HEK293 (cell line): Measurements from ENCODE around the gene TEDC2.
A peak's percentile ranks its signal among the peaks of the same experiment; 100 is the strongest.

Experiments
- BCL11B ChIP-seq: fragments of 450-650 bp; formaldehyde crosslinking; IDR thresholded peaks from 2 replicates; pipeline ENCODE4 v1.5.1; 2016; ENCODE audit warnings: low read depth, missing biosample characterization, missing genetic modification characterization
- HOXD13 ChIP-seq: sonication (generic); formaldehyde crosslinking; IDR thresholded peaks from 2 replicates; pipeline ENCODE4 v1.8.0; 2022; ENCODE audit warnings: missing genetic modification reagents, borderline replicate concordance
- INSM2 ChIP-seq: fragments of 450-650 bp; formaldehyde crosslinking; IDR thresholded peaks from 2 replicates; pipeline ENCODE4 v1.5.1; 2016; ENCODE audit warnings: missing biosample characterization, missing genetic modification characterization
- MEIS1 ChIP-seq: sonication (generic); formaldehyde crosslinking; IDR thresholded peaks from 2 replicates; pipeline ENCODE4 v1.8.1; 2022; ENCODE audit warnings: missing genetic modification reagents, mild to moderate bottlenecking, borderline replicate concordance
- PATZ1 ChIP-seq: fragments of 450-650 bp; formaldehyde crosslinking; IDR thresholded peaks from 2 replicates; pipeline ENCODE4 v1.5.1; 2016; ENCODE audit warnings: missing biosample characterization, missing genetic modification characterization
- PRDM1 ChIP-seq: fragments of 450-650 bp; formaldehyde crosslinking; IDR thresholded peaks from 2 replicates; pipeline ENCODE4; 2016; ENCODE audit warnings: missing biosample characterization, missing genetic modification characterization
- RBAK ChIP-seq: fragments of 450-650 bp; formaldehyde crosslinking; IDR thresholded peaks from 2 replicates; pipeline ENCODE4 v1.5.1; 2016; ENCODE audit warnings: missing biosample characterization, missing genetic modification characterization
- SCRT1 ChIP-seq: fragments of 450-650 bp; formaldehyde crosslinking; IDR thresholded peaks from 2 replicates; pipeline ENCODE4 v1.5.1; 2016; ENCODE audit warnings: missing biosample characterization, missing genetic modification characterization, borderline replicate concordance
- SP7 ChIP-seq: fragments of 450-650 bp; formaldehyde crosslinking; IDR thresholded peaks from 2 replicates; pipeline ENCODE4 v1.5.1; 2016; ENCODE audit warnings: missing biosample characterization, missing genetic modification characterization
- WT1 ChIP-seq: fragments of 450-650 bp; formaldehyde crosslinking; IDR thresholded peaks from 2 replicates; pipeline ENCODE4 v1.5.1; 2016; ENCODE audit warnings: missing biosample characterization, missing genetic modification characterization
- ZBTB21 ChIP-seq: fragments of 450-650 bp; formaldehyde crosslinking; IDR thresholded peaks from 2 replicates; pipeline ENCODE4 v1.5.1; 2017; ENCODE audit warnings: missing biosample characterization, missing genetic modification characterization
- ZBTB7A ChIP-seq: fragments of 450-650 bp; formaldehyde crosslinking; IDR thresholded peaks from 2 replicates; pipeline ENCODE4 v1.5.1; 2016; ENCODE audit warnings: low read depth, missing biosample characterization, missing genetic modification characterization
- ZNF121 ChIP-seq: fragments of 450-650 bp; formaldehyde crosslinking; IDR thresholded peaks from 2 replicates; pipeline ENCODE4 v1.5.1; 2016; ENCODE audit warnings: missing biosample characterization, missing genetic modification characterization
- ZNF132 ChIP-seq: fragments of 450-650 bp; formaldehyde crosslinking; IDR thresholded peaks from 2 replicates; pipeline ENCODE4 v1.5.1; 2017; ENCODE audit warnings: missing biosample characterization, missing genetic modification characterization, borderline replicate concordance
- ZNF324 ChIP-seq: fragments of 450-650 bp; formaldehyde crosslinking; IDR thresholded peaks from 2 replicates; pipeline ENCODE4 v1.5.1; 2016; ENCODE audit warnings: missing biosample characterization, missing genetic modification characterization
- ZNF521 ChIP-seq: fragments of 450-650 bp; formaldehyde crosslinking; IDR thresholded peaks from 2 replicates; pipeline ENCODE4 v1.5.1; 2017; ENCODE audit warnings: missing biosample characterization, mild to moderate bottlenecking, missing genetic modification characterization
- ZNF558 ChIP-seq: fragments of 450-650 bp; formaldehyde crosslinking; IDR thresholded peaks from 2 replicates; pipeline ENCODE4 v1.5.1; 2016; ENCODE audit warnings: missing biosample characterization, missing genetic modification characterization
- ZNF585B ChIP-seq: fragments of 450-650 bp; formaldehyde crosslinking; IDR thresholded peaks from 2 replicates; pipeline ENCODE4 v1.5.1; 2016; ENCODE audit warnings: missing biosample characterization, missing genetic modification characterization
- ZNF610 ChIP-seq: fragments of 450-650 bp; formaldehyde crosslinking; IDR thresholded peaks from 2 replicates; pipeline ENCODE4 v1.5.1; 2016; ENCODE audit warnings: missing biosample characterization, missing genetic modification characterization, borderline replicate concordance
- ZNF76 ChIP-seq: fragments of 450-650 bp; formaldehyde crosslinking; IDR thresholded peaks from 2 replicates; pipeline ENCODE4; 2016; ENCODE audit warnings: low read depth, missing biosample characterization, missing genetic modification characterization, borderline replicate concordance
- ZSCAN30 ChIP-seq: fragments of 450-650 bp; IDR thresholded peaks from 2 replicates; pipeline ENCODE4 v1.5.1; 2018; ENCODE audit warnings: missing biosample characterization, mild to moderate bottlenecking, missing genetic modification characterization, moderate library complexity
- TF ChIP-seq, protein P1 (sequence below): fragments of 450-650 bp; formaldehyde crosslinking; conservative IDR thresholded peaks from 2 replicates; pipeline ENCODE4 v1.5.1; 2016; ENCODE audit warnings: low read depth, missing biosample characterization, missing genetic modification characterization
- TF ChIP-seq, protein P2 (sequence below): IDR thresholded peaks from 2 replicates; pipeline ENCODE4 v1.6.1; 2011; ENCODE audit warnings: mild to moderate bottlenecking, low read depth, low read length, borderline replicate concordance
- TF ChIP-seq, protein P3 (sequence below): fragments of 450-650 bp; formaldehyde crosslinking; IDR thresholded peaks from 2 replicates; pipeline ENCODE4 v1.5.1; 2016; ENCODE audit warnings: missing biosample characterization, missing genetic modification characterization, low read depth

Gene TEDC2

DNA sequence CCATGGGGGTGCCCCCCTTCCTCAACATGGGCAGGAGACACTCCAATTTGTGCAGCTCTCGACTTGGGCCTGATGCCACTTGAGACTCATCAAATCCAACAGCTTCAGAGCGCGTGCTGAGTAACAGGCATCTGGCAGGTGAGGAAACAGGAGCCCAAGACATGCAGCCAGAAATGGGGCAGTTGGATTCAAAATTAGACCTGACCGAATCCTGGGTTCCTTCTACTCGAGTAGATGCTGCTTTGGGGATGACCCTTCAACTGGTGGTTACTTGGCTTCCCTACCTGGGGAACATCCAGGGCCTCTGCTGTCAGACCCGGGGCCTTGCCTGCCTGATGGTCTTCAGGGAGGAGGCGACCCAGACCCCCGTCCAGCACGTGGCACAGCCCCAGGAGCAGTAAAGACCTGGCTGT, 10.7 kb downstream of the TEDC2 start (continued):
- TF ChIP-seq ZNF132 = no peak
- TF ChIP-seq ZNF585B (tag by site-specific recombination) = no peak
- TF ChIP-seq ZNF610 = no peak
- TF ChIP-seq PRDM1 (tag by site-specific recombination) = no peak
- TF ChIP-seq SCRT1 = peak; percentile 63
- TF ChIP-seq ZSCAN30 (tag by site-specific recombination) = peak; percentile 28; the same call in 1 of the 2 replicates
- TF ChIP-seq SP7 = peak; percentile 53
- no peak for TF ChIP-seq RBAK (tag by site-specific recombination)
- TF ChIP-seq MEIS1 (CRISPR knock-in tag) = no peak
- TF ChIP-seq ZNF521 (tag by site-specific recombination) = no peak
- TF ChIP-seq, protein P1, sequence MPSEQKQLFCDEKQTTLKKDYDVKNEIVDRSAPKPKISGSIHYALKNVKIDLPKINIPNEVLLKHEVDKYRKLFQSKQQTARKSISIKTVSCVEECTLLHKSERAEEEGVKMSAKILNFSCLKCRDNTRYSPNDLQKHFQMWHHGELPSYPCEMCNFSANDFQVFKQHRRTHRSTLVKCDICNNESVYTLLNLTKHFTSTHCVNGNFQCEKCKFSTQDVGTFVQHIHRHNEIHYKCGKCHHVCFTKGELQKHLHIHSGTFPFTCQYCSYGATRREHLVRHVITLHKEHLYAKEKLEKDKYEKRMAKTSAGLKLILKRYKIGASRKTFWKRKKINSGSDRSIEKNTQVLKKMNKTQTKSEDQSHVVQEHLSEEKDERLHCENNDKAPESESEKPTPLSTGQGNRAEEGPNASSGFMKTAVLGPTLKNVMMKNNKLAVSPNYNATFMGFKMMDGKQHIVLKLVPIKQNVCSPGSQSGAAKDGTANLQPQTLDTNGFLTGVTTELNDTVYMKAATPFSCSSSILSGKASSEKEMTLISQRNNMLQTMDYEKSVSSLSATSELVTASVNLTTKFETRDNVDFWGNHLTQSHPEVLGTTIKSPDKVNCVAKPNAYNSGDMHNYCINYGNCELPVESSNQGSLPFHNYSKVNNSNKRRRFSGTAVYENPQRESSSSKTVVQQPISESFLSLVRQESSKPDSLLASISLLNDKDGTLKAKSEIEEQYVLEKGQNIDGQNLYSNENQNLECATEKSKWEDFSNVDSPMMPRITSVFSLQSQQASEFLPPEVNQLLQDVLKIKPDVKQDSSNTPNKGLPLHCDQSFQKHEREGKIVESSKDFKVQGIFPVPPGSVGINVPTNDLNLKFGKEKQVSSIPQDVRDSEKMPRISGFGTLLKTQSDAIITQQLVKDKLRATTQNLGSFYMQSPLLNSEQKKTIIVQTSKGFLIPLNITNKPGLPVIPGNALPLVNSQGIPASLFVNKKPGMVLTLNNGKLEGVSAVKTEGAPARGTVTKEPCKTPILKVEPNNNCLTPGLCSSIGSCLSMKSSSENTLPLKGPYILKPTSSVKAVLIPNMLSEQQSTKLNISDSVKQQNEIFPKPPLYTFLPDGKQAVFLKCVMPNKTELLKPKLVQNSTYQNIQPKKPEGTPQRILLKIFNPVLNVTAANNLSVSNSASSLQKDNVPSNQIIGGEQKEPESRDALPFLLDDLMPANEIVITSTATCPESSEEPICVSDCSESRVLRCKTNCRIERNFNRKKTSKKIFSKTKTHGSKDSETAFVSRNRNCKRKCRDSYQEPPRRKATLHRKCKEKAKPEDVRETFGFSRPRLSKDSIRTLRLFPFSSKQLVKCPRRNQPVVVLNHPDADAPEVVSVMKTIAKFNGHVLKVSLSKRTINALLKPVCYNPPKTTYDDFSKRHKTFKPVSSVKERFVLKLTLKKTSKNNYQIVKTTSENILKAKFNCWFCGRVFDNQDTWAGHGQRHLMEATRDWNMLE (tag by site-specific recombination) = no peak
- TF ChIP-seq BCL11B (tag by site-specific recombination) = peak; percentile 68; the same call in 1 of the 2 replicates
- TF ChIP-seq ZNF324 = no peak
- TF ChIP-seq, protein P2, sequence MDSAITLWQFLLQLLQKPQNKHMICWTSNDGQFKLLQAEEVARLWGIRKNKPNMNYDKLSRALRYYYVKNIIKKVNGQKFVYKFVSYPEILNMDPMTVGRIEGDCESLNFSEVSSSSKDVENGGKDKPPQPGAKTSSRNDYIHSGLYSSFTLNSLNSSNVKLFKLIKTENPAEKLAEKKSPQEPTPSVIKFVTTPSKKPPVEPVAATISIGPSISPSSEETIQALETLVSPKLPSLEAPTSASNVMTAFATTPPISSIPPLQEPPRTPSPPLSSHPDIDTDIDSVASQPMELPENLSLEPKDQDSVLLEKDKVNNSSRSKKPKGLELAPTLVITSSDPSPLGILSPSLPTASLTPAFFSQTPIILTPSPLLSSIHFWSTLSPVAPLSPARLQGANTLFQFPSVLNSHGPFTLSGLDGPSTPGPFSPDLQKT = no peak
- TF ChIP-seq, protein P3, sequence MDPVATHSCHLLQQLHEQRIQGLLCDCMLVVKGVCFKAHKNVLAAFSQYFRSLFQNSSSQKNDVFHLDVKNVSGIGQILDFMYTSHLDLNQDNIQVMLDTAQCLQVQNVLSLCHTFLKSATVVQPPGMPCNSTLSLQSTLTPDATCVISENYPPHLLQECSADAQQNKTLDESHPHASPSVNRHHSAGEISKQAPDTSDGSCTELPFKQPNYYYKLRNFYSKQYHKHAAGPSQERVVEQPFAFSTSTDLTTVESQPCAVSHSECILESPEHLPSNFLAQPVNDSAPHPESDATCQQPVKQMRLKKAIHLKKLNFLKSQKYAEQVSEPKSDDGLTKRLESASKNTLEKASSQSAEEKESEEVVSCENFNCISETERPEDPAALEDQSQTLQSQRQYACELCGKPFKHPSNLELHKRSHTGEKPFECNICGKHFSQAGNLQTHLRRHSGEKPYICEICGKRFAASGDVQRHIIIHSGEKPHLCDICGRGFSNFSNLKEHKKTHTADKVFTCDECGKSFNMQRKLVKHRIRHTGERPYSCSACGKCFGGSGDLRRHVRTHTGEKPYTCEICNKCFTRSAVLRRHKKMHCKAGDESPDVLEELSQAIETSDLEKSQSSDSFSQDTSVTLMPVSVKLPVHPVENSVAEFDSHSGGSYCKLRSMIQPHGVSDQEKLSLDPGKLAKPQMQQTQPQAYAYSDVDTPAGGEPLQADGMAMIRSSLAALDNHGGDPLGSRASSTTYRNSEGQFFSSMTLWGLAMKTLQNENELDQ (tag by site-specific recombination) = no peak
- TF ChIP-seq ZNF558 (tag by site-specific recombination) = no peak
- TF ChIP-seq INSM2 (tag by site-specific recombination) = 0 out of 2 replicates have a peak, but pooled peaks have one; percentile 10
- peak; percentile 83; the same call in 1 of the 2 replicates for TF ChIP-seq ZBTB7A (tag by site-specific recombination)
- no peak for TF ChIP-seq ZNF76
- TF ChIP-seq PATZ1 = peak; percentile 85
- no peak for TF ChIP-seq ZNF121 (tag by site-specific recombination)
- no peak for TF ChIP-seq ZBTB21 (tag by site-specific recombination)
- no peak for TF ChIP-seq HOXD13 (CRISPR knock-in tag)
- TF ChIP-seq WT1 (tag by site-specific recombination) = 0 out of 2 replicates have a peak, but pooled peaks have one; percentile 28
- TF ChIP-seq, all 188 proteins: peak for 23
